Caki2 (cell line): ENCODE measurements around the gene CCL22. TPM values are rescaled to one million over a fixed set of nuclear protein-coding genes. Genes with fewer than 3 reads are reported as not detected.
"Not testable (repeated sequence)": the region's sequence is repeated elsewhere in the genome, so short reads cannot be mapped to it uniquely, and the experiment has no call there.

Experiments
- DNase-seq: peaks from one replicate; pipeline ENCODE4 v3.0.0-alpha.2; 2015; ENCODE audit warnings: low read depth
- in situ Hi-C: cut with HindIII; loops from 2 replicates; pipeline ENCODE4 v1.10.0; 2016; ENCODE audit warnings: low sequenced_read_pairs, low pct_unique_long_range_greater_than_20kb, mixed read lengths
- total RNA-seq: library from RNA; depleted of rRNA; stranded (reverse); fragments of >200 nt; shearing (Covaris generic); gene quantifications from 2 replicates; pipeline ENCODE4 v1.2.3, GENCODE V29; 2014; ENCODE audit warnings: low replicate concordance

The CCL22 gene
- total RNA-seq, 1 experiment from 2014 or later, result not detected

GRCh38 chr16:57344094-57344493 lies 14.5 kb upstream of the CCL22 start:
- DNase-seq, in situ Hi-C loops: not testable (repeated sequence)

DNA sequence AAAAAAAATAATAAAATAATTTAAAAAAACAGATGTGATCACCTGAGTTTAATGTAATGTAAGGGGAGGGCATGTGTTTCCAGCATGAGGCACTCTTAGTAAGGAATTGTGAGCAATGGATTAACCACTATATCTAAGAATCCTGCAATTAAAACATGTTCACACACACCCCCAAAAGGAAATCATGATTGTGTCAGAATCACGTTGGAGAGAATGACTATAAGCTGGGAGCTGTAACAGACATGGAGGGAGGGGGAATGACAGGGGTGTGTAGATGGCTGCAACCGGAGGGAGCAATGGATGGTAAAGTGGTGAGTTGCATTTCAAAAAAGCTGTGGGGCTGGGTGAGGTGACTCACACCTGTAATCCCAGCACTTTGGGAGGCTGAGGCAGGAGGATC lies 13.6 kb upstream of the CCL22 start:
- no peak for DNase-seq
- in situ Hi-C loops, result no loop called here

DNA sequence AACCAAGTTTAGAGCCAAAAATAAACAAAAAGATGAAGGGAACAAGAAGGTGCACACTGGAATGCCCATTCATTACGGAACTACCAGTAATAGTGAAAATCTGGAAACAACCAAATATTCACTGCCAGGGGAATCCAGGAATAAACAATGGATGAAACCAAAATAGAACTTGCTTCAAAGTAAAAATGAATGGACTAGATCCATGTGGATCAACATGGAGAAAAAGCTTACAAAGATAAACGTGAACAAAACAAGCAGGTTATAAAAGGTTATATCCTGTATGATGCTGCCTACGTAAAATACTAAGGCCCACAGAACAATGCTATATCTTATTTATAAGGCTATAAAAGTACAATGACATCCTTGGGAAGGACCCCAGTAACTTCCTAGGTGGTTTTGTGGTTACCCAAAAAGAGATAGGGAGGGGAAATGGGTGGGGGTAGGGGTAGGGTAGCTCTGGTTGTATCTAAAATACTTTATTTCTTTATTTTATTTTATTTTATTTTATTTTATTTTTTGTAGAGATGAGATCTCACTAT lies 12.8 kb upstream of the CCL22 start:
- DNase-seq, result no peak
- in situ Hi-C loops, result no loop called here

DNA sequence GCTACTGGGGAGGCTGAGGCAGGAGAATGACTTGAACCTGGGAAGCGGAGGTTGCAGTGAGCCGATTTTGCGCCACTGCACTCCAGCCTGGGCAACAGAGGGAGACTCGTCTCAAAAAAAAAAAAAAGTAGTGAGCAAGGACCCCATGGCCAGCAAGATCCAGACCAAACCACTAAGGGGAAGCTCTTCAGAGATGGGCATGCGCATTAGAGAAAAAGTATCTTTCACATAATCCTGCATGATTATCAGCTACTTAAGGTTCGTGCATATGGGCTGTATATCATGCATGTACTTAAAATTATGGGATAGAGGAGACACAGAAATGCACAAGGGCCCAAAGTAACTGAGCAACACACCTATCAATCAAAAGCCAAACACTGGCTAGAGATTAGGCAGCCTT lies 10.7 kb upstream of the CCL22 start:
- DNase-seq, result no peak
- in situ Hi-C loops, result no loop called here

DNA sequence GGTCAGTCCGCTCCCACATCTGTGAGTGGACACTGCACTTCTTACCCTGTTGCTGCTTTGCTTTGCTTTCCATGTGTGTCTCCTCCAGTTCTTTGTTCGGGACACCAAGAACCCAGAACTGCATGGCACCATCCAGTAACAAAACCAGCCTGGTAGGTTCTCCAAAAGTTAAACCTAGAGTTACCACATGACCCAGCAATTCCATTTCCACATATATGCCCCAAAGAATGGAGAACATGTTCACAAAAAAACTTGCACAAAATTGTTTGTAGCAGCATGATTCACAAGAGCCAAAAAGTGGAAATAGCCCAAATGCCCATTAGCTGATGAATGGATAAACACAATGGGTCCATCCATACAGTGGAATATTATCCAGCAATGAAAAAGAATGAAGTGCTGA lies 10.3 kb upstream of the CCL22 start:
- no peak for DNase-seq
- in situ Hi-C loops, result no loop called here

DNA sequence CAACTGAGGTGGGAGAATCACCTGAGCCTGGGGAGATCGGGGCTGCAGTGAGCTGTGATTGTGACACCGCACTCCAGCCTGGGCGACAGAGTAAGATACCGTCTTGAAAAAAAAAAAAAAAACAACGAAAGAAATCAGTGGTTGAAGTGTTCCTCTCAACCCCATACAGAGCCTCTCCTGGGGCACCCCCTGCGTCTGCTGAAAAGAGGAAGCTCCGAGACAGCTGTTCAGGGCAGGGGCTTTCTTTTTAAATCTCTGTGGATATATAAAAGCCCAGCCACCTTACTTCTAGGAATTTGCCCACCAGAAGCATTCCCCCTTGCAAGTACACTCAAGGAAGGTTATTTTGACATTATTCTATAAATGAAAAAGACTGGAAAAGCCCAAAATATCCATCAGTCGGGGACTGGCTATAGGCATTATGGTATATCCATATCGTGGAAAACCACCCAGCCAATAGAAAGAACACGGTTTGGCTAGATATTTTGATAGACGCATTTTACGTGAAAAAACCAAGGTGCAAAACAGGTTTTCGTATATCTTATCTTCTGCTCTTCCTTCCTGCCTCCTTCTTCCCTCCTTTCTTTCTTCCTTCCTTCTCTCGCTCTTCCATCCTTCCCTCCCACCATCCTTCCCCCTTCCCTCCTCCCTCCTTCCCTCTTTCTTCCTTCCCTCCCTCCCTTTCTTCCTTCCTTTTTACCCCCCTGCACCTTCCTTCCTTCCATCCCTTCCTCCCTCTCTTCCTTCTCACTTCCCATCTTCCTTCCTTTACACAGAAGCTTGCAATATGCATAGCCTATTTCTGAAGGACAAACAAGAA lies 9.2 kb upstream of the CCL22 start:
- in situ Hi-C loops, result no loop called here

GRCh38 chr16:57352636-57353047 lies 5.9 kb upstream of the CCL22 start:
- DNase-seq, result no peak
- in situ Hi-C loops, result no loop called here

More for the DNA sequence above, 9.2 kb upstream of the CCL22 start:
- DNase-seq, result no peak

GRCh38 chr16:57354311-57354710 lies 4.3 kb upstream of the CCL22 start:
- no peak for DNase-seq
- in situ Hi-C loops, result no loop called here

DNA sequence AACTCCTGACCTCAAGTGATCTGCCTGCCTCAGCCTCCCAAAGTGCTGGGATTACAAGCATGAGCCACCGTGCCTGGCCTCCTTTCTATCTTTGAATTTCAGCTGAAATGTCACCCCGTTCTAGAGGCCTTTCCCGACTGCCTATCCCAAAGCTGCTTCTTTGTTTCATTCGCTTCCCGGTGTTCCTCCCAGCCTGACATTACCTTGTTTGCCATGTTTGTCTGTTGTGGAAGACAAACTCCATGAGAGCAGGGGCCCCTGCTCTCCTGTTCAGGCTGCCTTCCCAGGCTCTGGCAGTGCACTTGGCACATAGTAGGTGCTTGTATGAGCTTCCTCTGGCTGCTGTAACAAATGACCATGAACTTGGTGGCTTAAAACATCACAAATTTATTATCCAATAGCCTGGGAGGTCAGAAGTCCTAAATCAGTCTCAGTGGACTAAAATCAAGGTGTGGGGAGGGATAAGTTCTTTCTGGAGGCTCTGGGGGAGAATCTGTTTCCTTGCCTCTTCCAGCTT lies 2.6 kb upstream of the CCL22 start:
- DNase-seq, result no peak
- in situ Hi-C loops, result no loop called here

GRCh38 chr16:57356547-57356946 lies 2.0 kb upstream of the CCL22 start:
- no peak for DNase-seq
- in situ Hi-C loops, result no loop called here

- no peak for DNase-seq
- in situ Hi-C loops, result no loop called here
Observed at GRCh38 chr16:57357330-57358085, 1.1 kb upstream of the CCL22 start.

DNA sequence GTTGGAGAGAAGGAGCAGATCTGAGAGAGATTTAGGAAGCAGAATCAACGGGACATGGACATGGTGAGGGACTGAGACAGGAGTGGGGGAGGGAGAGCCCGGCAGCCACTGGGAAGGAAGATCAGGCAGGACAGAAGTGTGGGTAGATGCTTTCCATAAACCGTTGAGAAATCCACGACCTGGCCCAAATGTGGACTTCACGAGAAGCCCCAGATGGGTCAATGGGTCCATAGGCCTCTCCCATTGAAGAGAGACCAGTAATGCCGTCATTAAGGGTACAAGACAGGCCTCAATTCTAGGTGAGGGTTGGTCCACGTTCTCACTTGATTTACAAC lies 530 bp upstream of the CCL22 start:
- no peak for DNase-seq
- in situ Hi-C loops, result no loop called here

DNA sequence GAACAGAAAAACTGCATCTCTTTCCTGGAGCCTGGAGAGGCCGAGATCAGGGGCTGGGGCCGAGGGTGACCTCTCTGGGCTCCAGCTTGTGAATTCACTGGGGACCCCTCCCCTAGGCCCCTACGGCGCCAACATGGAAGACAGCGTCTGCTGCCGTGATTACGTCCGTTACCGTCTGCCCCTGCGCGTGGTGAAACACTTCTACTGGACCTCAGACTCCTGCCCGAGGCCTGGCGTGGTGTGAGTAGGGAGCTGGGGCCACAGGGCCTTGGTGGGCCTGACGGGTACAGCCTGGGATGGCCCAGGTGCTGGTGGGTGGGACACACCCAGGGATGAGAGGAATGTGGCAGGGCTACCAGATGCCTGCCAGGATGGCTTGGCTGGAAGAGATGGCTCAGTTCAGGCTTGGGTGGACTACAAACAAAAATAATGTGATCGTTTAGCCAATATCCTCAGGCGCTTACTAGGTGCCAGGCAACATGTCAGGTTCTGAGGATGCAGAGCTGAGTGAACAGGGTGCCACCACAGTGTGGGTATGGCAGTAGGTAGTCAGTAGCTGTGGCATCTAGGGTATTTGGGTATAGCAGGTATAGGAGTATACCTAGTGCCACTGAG lies 1.8 kb downstream of the CCL22 start:
- in situ Hi-C loops, result no loop called here
- no peak for DNase-seq

GRCh38 chr16:57361404-57361803 lies 2.8 kb downstream of the CCL22 start:
- DNase-seq, result no peak
- in situ Hi-C loops, result no loop called here

- in situ Hi-C loops, result no loop called here
- no peak for DNase-seq
Observed at GRCh38 chr16:57364143-57364542, 5.6 kb downstream of the CCL22 start.

DNA sequence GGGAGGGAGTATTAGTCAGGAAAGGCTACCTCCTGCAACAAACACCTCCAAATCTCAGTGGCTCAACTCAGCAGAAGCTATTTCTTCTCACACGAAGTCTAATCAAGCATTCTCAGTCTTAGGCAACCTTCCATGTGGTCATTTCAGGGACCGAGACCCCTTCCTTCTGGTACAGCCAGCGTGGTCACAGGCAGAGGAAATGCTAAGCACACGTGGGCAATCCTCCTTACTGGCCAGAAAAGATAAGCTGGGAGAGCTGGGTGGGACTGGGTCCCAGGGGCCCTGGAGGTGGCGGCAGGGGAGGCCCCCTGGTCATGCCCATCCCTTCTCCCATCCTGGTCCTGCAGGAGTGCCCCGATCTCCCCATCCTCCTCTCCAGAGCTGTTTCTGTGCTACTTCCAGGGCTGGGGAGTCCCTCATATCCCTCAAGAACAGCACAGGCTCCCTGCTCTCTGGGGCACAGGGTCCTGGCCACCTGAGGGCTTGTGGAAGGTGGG lies 8.0 kb downstream of the CCL22 start:
- no peak for DNase-seq
- in situ Hi-C loops, result no loop called here

GRCh38 chr16:57367116-57367752 lies 8.7 kb downstream of the CCL22 start:
- no peak for DNase-seq
- in situ Hi-C loops, result no loop called here
